ENCODE data around the gene ACIN1.
A peak's percentile ranks its signal among the peaks of the same experiment; 100 is the strongest.

Gene ACIN1

DNA sequence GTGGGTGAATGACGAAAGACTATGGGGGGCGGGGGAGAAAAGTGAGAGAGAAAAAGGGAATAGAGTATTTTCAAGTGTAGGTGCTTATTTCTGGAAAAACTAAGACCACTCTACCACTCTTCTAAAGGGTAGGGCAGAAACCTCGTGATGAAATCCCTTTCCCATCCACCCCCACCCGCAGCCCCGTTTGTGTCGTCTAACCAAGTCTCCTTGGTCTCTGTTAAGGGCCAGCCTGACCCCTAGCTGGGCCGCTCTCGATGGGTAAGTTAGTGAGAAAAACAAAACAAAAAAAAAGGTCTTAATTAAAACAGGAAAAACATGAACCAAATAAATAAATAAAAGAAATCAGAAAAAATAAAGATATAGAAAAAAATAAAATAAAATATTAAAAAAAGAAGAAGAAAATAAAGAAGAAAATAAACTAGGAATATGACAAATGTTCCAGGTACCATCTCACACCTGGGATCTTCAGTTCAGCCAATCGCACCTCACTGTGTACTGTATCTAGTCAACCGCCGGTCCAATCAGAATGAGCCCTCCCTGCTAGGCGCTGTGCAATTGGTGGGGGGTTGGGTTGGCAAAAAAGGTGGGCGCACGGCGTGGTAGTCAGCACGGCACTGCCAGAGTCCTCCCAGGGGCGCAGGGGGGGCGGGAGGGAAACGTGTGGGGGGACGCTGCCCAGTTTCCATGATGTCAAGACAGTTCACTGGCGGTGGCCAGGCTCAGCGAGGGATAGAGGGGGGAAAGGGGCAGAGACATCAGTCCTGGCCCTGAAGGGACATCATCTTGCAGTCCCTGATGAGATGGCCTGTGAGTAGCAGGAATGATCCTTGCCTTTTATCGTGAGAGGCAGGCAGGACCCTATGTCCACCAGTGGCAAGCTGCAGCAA, 27.8 kb downstream of the ACIN1 start:
- H3K79me2 ChIP-seq (ENCODE audit: control insufficient read depth, insufficient read depth, low read length, unreplicated experiment) = peaks cover 52% of the 10 kb centered on the region
- no peak overlapping the region for H3K4me3 ChIP-seq (ENCODE audit: low read depth, low read length)
- H3K27me3 ChIP-seq (ENCODE audit: insufficient read depth, low read length) = no peaks in the 10 kb centered on the region
- H3K27ac ChIP-seq (ENCODE audit: low read depth, low read length) = no peak overlapping the region
- H3K36me3 ChIP-seq (ENCODE audit: insufficient read depth, low read length) = peaks cover 51% of the 10 kb centered on the region
- H2AFZ ChIP-seq (ENCODE audit: low read length, unreplicated experiment) = no peak overlapping the region
- H3K4me1 ChIP-seq (ENCODE audit: control insufficient read depth, insufficient read depth, low read length, unreplicated experiment) = peaks cover 39% of the 10 kb centered on the region

DNA sequence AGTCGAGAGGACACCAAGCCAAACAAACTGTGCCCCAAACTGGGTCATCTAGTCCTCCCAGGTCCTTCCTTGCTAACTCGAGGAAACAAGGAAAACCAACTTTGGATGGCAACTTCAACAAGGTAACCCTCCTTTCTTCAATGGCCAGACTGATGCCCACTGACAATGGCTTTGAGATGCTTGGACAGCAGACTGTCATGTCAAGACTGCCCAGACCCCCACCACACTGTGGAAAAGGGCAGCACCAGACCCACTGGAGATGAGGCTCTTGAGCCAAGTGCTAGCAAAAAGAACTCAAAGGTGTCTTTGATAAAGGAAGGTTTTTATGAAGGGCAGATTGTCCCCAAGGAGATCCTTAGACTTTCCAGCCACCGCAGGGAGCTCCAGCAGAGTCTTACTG, 28.6 kb downstream of the ACIN1 start:
- Histone ChIP-seq H3K4me1 (ENCODE audit: control insufficient read depth, insufficient read depth, low read length, unreplicated experiment) (peaks cover 33% of the 10 kb centered on the region), H3K36me3 (ENCODE audit: insufficient read depth, low read length) (peaks cover 49% of the 10 kb centered on the region), H3K27ac (ENCODE audit: low read depth, low read length) (no peak overlapping the region), H3K4me3 (ENCODE audit: low read depth, low read length) (no peak overlapping the region), H3K79me2 (ENCODE audit: control insufficient read depth, insufficient read depth, low read length, unreplicated experiment) (peaks cover 52% of the 10 kb centered on the region), H3K27me3 (ENCODE audit: insufficient read depth, low read length) (no peaks in the 10 kb centered on the region), H2AFZ (ENCODE audit: low read length, unreplicated experiment) (no peak overlapping the region)

DNA sequence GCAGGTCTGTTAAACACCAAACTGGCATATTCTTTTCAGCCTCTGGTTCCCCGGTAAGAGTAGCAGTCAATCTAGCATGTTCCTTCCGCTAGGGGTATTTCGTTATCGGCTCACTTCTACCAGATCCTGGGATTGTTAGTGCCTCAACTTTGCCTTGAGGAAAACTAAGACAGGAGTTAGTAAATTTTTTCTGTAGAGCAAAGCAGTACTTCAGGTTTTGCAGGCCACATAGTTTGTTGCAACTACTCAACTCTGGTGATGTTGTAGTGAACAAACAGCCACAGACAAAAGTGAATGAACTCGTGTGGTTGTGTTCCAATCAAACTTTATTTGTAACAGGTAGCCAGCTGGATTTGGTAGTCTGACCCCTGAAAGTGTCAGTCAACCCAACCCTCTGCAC, 31.3 kb downstream of the ACIN1 start:
- Histone ChIP-seq H3K27ac (ENCODE audit: low read depth, low read length) (no peak overlapping the region), H3K4me3 (ENCODE audit: low read depth, low read length) (no peak overlapping the region), H3K4me1 (ENCODE audit: control insufficient read depth, insufficient read depth, low read length, unreplicated experiment) (peaks cover 23% of the 10 kb centered on the region), H3K36me3 (ENCODE audit: insufficient read depth, low read length) (peaks cover 60% of the 10 kb centered on the region), H3K27me3 (ENCODE audit: insufficient read depth, low read length) (no peaks in the 10 kb centered on the region), H2AFZ (ENCODE audit: low read length, unreplicated experiment) (no peak overlapping the region), H3K79me2 (ENCODE audit: control insufficient read depth, insufficient read depth, low read length, unreplicated experiment) (peaks cover 34% of the 10 kb centered on the region)

DNA sequence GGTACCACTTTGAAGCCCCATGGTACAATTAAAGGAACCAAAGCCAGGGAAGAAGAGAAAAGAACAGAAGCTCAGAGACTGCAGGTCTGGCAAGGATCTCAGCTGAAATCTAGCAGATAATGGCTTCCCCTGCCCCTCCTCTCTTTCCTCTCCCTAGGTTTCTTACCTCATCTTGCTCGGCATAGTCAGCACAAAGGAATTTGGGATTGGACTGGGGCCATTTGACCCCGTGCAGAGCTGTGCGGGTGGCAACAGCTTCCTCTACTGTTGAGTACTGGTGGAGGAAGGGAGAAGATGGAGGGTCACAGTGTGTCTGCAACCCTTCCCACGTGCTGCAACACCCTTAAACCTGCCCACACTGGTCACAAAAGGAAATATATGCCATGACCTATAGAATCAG, 32.9 kb downstream of the ACIN1 start:
- peaks cover 48% of the 10 kb centered on the region for H3K36me3 ChIP-seq (ENCODE audit: insufficient read depth, low read length)

DNA sequence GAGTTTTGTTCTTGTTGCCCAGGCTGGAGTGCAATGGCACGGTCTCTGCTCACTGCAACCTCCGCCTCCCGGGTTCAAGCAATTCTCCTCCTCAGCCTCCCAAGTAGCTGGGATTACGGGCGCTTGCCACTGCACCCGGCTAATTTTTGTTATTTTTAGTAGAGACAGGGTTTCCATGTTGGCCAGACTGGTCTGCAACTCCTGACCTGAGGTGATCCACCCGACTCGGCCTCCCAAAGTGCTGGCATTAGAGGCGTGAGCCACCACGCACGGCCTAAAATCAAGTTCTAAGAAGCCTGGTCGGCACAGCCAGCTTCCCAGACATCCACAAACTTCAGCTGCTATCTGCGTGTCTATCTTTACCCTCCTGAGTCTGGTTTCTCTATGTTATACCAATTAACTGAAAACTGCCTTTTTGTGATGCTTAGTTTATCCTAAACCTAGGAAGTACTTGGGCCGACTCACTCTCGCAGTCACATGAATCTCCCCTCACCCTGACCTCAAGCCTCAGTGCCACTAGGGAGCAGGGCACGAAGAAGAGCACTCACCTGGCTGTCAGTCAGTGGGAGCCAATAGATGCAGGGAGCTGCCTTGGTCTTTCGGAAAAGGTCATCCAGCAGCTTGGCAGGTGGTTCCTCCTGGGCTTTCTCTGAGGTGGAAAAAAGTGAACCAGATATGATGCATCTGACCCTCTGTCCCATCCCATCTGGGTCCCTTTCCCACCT, 34.2 kb downstream of the ACIN1 start:
- no peak overlapping the region for H3K4me3 ChIP-seq (ENCODE audit: low read depth, low read length)
- no peak overlapping the region for H2AFZ ChIP-seq (ENCODE audit: low read length, unreplicated experiment)
- peaks cover 40% of the 10 kb centered on the region for H3K36me3 ChIP-seq (ENCODE audit: insufficient read depth, low read length)
- no peak overlapping the region for H3K27ac ChIP-seq (ENCODE audit: low read depth, low read length)
- H3K4me1 ChIP-seq (ENCODE audit: control insufficient read depth, insufficient read depth, low read length, unreplicated experiment) = peaks cover 17% of the 10 kb centered on the region
- no peaks in the 10 kb centered on the region for H3K27me3 ChIP-seq (ENCODE audit: insufficient read depth, low read length)
- peaks cover 10% of the 10 kb centered on the region for H3K79me2 ChIP-seq (ENCODE audit: control insufficient read depth, insufficient read depth, low read length, unreplicated experiment)

More for the DNA sequence above, 32.9 kb downstream of the ACIN1 start:
- Histone ChIP-seq H3K27me3 (ENCODE audit: insufficient read depth, low read length) (no peaks in the 10 kb centered on the region), H3K4me1 (ENCODE audit: control insufficient read depth, insufficient read depth, low read length, unreplicated experiment) (peaks cover 12% of the 10 kb centered on the region), H3K79me2 (ENCODE audit: control insufficient read depth, insufficient read depth, low read length, unreplicated experiment) (peaks cover 19% of the 10 kb centered on the region), H3K27ac (ENCODE audit: low read depth, low read length) (peak overlapping the region; percentile 63), H3K4me3 (ENCODE audit: low read depth, low read length) (no peak overlapping the region), H2AFZ (ENCODE audit: low read length, unreplicated experiment) (no peak overlapping the region)

DNA sequence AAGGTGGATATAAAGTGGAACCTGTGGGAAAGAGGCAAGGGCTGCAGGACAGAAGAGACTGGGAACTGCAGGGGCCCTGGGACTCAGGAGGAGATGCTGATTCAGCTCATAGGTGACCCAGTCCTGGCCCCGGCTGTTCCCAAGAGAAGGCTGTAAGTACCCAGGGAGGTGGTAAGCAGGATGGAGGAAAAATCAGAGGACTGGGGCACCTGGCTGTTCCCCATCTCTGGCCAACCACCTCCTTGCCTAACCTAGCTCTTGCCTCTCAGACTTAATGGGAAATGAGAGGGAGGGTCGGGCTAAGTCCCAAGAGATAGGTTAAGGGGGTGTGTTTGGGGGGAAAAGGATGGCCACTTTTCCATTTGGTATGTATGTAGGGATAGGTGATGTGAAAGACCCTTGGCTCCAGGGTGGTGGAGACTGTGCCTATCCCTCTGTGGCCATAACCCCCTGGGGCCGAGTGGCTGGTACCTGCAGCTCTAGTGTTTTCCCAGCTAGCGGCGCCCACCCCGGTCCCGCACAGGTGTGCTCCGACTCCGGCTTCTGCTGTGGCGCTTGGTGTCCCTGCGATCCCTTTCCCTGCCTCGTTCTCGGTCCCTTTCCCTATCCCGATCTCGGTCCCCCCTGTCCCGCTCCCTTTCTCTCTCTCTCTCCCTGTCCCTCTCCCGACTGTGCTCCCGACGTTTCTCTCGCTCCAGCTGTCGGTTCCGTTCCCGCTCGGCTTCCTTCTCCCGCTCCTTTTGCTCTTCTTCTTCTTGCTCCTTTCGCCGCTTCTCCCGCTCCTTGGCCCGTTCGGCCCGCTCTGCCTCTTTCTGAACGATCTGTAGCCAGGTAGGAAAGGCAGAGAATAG, 36.1 kb downstream of the ACIN1 start:
- Histone ChIP-seq H2AFZ (ENCODE audit: low read length, unreplicated experiment) (no peak overlapping the region), H3K27ac (ENCODE audit: low read depth, low read length) (no peak overlapping the region), H3K4me3 (ENCODE audit: low read depth, low read length) (no peak overlapping the region), H3K79me2 (ENCODE audit: control insufficient read depth, insufficient read depth, low read length, unreplicated experiment) (peaks cover 8% of the 10 kb centered on the region), H3K36me3 (ENCODE audit: insufficient read depth, low read length) (peaks cover 29% of the 10 kb centered on the region; the same call in 1 of the 2 replicates), H3K27me3 (ENCODE audit: insufficient read depth, low read length) (no peaks in the 10 kb centered on the region), H3K4me1 (ENCODE audit: control insufficient read depth, insufficient read depth, low read length, unreplicated experiment) (peaks cover 17% of the 10 kb centered on the region)

DNA sequence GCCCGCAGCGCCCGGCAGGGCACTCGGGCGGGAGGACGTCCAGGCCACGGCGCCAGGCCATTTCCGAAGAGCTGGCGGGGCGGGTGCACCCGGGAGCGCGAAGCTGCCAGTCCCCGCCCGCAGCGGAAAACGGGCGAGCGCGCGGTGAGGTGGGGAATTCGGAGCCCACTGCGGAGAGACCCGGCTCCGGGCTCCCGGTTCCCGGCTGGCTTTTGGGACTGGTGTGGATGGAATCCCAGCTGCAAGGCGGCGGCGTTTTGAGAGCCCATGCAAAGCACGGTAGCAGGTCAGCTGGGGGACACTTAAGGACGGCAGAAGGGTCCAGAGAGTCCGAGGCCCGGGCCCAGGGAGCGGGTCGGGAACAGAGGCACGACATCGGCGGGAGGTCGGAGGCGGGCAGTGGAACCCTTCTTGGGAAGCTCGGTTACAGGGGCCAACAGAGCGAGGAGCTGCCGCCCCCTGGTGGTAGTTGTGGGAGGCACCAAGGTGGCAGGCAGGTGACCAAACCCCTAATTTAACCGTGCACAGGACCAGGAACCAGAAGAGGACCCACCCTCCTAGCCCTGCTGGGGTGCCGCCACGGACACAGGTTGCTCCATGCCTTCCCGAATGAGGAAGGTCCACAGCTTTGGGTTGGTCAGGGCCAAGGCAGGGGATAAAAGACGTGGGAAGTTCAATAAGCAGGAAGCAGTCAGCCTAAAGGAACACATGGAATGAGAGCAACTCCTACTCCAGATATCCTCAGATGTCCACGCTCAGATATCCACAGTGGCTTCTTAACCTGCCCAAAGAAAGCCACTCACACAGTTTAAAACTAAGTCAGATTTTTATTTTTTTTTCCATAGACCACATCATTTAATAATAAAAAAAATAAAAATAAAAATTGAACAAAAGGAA, 36.9 kb downstream of the ACIN1 start:
- H3K4me1 ChIP-seq (ENCODE audit: control insufficient read depth, insufficient read depth, low read length, unreplicated experiment) = peaks cover 17% of the 10 kb centered on the region
- peaks cover 8% of the 10 kb centered on the region for H3K79me2 ChIP-seq (ENCODE audit: control insufficient read depth, insufficient read depth, low read length, unreplicated experiment)
- peaks cover 21% of the 10 kb centered on the region; the same call in 1 of the 2 replicates for H3K36me3 ChIP-seq (ENCODE audit: insufficient read depth, low read length)
- peak overlapping the region; percentile 11; the same call in 1 of the 2 replicates for H3K27ac ChIP-seq (ENCODE audit: low read depth, low read length)
- H3K27me3 ChIP-seq (ENCODE audit: insufficient read depth, low read length) = no peaks in the 10 kb centered on the region
- peak overlapping the region; percentile 81 for H3K4me3 ChIP-seq (ENCODE audit: low read depth, low read length)
- no peak overlapping the region for H2AFZ ChIP-seq (ENCODE audit: low read length, unreplicated experiment)

DNA sequence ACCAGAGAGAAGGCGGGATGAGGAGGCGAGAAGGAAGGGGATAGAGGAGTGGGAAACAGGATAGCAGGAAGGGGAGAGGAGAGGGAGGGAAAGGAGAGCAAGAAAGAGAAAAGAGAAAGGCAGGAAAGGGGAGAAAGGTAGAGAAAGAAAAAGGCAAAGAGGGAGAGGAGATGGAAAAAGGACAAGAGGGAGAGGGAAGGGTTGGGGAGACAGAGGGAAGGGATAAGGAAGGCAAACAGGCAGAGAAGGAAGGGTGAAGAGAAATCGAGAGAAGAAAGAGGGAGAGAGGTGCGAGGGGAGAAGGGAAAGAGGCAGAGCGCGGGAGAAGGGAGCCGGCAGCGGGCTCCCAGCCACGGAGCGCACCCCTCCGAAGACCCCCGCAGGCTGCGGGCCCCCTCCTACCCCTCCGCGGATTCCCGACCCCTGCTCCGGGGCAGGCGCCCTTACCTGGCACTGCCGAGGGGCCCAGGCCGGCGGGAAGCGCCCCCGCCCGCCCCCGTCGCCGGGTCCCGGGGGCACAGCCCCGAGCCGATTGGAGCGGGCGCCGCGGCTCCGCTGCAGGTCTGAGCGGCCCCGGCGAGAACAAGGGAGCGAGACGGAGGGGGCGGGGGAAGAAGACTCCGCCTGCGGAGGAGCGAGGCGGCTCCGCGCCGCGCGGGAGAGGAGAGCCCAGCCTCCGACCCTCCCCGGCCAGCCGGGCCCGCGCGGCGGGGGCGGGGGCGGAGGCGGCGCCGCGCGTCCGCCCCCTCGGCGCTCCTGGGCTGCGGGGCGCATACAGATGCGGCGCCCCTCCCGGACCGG, 37.8 kb downstream of the ACIN1 start, which contains the start of gene CDH24:
Gene CDH24 (minus strand): TSS at position 565 of the 801 bp plus-strand sequence. CDS start 1,787 bp downstream, outside the sequence.
- peak within 1 kb of the TSS; percentile 32 for H2AFZ ChIP-seq (ENCODE audit: low read length, unreplicated experiment)
- peaks cover 12% of the 10 kb centered on the region; the same call in 1 of the 2 replicates for H3K36me3 ChIP-seq (ENCODE audit: insufficient read depth, low read length)
- peaks cover 8% of the 10 kb centered on the region for H3K79me2 ChIP-seq (ENCODE audit: control insufficient read depth, insufficient read depth, low read length, unreplicated experiment)
- peak within 1 kb of the TSS; percentile 81 for H3K4me3 ChIP-seq (ENCODE audit: low read depth, low read length)
- peaks cover 9% of the 10 kb centered on the region for H3K4me1 ChIP-seq (ENCODE audit: control insufficient read depth, insufficient read depth, low read length, unreplicated experiment)
- peak within 1 kb of the TSS; percentile 11; the same call in 1 of the 2 replicates for H3K27ac ChIP-seq (ENCODE audit: low read depth, low read length)
- no peaks in the 10 kb centered on the region for H3K27me3 ChIP-seq (ENCODE audit: insufficient read depth, low read length)

All from ACC112 (cell line).